Hippocampal formation (tissue), 2 donors: ENCODE results near the gene AMOT.
"Not testable (repeated sequence)": the region's sequence is repeated elsewhere in the genome, so short reads cannot be mapped to it uniquely, and the experiment has no call there.

Experiments
- DNase-seq, 2 donors: peaks; one replicate each; lab custom pipeline; 2025; lab: John Stamatoyannopoulos, UW

The AMOT gene

GRCh38 chrX:112840382-112841113 is at the start of gene AMOT:
Gene AMOT, minus strand, starts transcription at chrX:112840831. Its CDS starts 17,705 bp downstream, at chrX:112823126.
- DNase-seq, result peak; percentile 64 to 72

- no peak for DNase-seq
Measured at GRCh38 chrX:112889400-112889799, 48.8 kb upstream of the AMOT start.

GRCh38 chrX:112888916-112889315 is 48.3 kb upstream of the AMOT start:
- DNase-seq, result no peak

GRCh38 chrX:112877771-112878173 is 37.1 kb upstream of the AMOT start:
- DNase-seq, result no peak

GRCh38 chrX:112874614-112875013 is 34.0 kb upstream of the AMOT start:
- peak in 1 of 2 donors; percentile 0 for DNase-seq

- DNase-seq, result peak in 1 of 2 donors; percentile 0
Measured at GRCh38 chrX:112874175-112874574, 33.5 kb upstream of the AMOT start.

- no peak for DNase-seq
Measured at GRCh38 chrX:112868586-112868985, 28.0 kb upstream of the AMOT start.

- no peak for DNase-seq
Measured at GRCh38 chrX:112867570-112867969, 26.9 kb upstream of the AMOT start.

- DNase-seq, result no peak
Measured at GRCh38 chrX:112866175-112866574, 25.5 kb upstream of the AMOT start.

- no peak for DNase-seq
Measured at GRCh38 chrX:112865464-112866025, 24.9 kb upstream of the AMOT start.

- no peak for DNase-seq
Measured at GRCh38 chrX:112863850-112864249, 23.2 kb upstream of the AMOT start.

GRCh38 chrX:112857478-112857878 is 16.8 kb upstream of the AMOT start:
- no peak for DNase-seq

- DNase-seq, result not testable (repeated sequence)
Measured at GRCh38 chrX:112854901-112855300, 14.3 kb upstream of the AMOT start.

- DNase-seq, result no peak
Measured at GRCh38 chrX:112852851-112853250, 12.2 kb upstream of the AMOT start.

GRCh38 chrX:112851806-112852205 is 11.2 kb upstream of the AMOT start:
- no peak for DNase-seq

- no peak for DNase-seq
Measured at GRCh38 chrX:112851161-112851779, 10.6 kb upstream of the AMOT start.

- no peak for DNase-seq
Measured at GRCh38 chrX:112849016-112849415, 8.4 kb upstream of the AMOT start.

- no peak for DNase-seq
Measured at GRCh38 chrX:112846782-112847181, 6.2 kb upstream of the AMOT start.

GRCh38 chrX:112846187-112846586 is 5.6 kb upstream of the AMOT start:
- no peak for DNase-seq

GRCh38 chrX:112844250-112844649 is 3.6 kb upstream of the AMOT start:
- DNase-seq, result no peak

- peak in 1 of 2 donors; percentile 34 for DNase-seq
Measured at GRCh38 chrX:112841820-112842157, 1.2 kb upstream of the AMOT start.

GRCh38 chrX:112841114-112841819 is 636 bp upstream of the AMOT start:
- DNase-seq, result peak; percentile 82 to 89

- DNase-seq, result no peak
Measured at GRCh38 chrX:112839856-112840255, 775 bp downstream of the AMOT start.
